Measurements from ENCODE around the gene NGEF.

NGEF gene

GRCh38 chr2:233031556-233032500 lies 18.8 kb upstream of the NGEF start:
- no peak for DNase-seq (ENCODE audit: extremely low read depth, low read depth)

GRCh38 chr2:233029321-233029720 lies 16.3 kb upstream of the NGEF start:
- DNase-seq (ENCODE audit: extremely low read depth, low read depth): no peak
- TF ChIP-seq CTCF (IDR thresholded peaks at IDR 0.05; ENCODE audit: low read depth, low read length, missing control alignments): no peak
- H3K4me3 ChIP-seq (replicated peaks; ENCODE audit: low read depth, low read length): no peak overlapping the region

More at GRCh38 chr2:233031556-233032500, 18.8 kb upstream of the NGEF start:
- H3K4me3 ChIP-seq (replicated peaks; ENCODE audit: low read depth, low read length): no peak overlapping the region
- TF ChIP-seq CTCF (IDR thresholded peaks at IDR 0.05; ENCODE audit: low read depth, low read length, missing control alignments): no peak

GRCh38 chr2:233026198-233026813 lies 13.2 kb upstream of the NGEF start:
- no peak overlapping the region for H3K4me3 ChIP-seq (replicated peaks; ENCODE audit: low read depth, low read length)
- DNase-seq (ENCODE audit: extremely low read depth, low read depth): no peak
- no peak for TF ChIP-seq CTCF (IDR thresholded peaks at IDR 0.05; ENCODE audit: low read depth, low read length, missing control alignments)

- no peak for TF ChIP-seq CTCF (IDR thresholded peaks at IDR 0.05; ENCODE audit: low read depth, low read length, missing control alignments)
- H3K4me3 ChIP-seq (replicated peaks; ENCODE audit: low read depth, low read length): no peak overlapping the region
- DNase-seq (ENCODE audit: extremely low read depth, low read depth): no peak
Observed at GRCh38 chr2:233025706-233026105, 12.7 kb upstream of the NGEF start.

GRCh38 chr2:233023761-233024410 lies 10.8 kb upstream of the NGEF start:
- DNase-seq (ENCODE audit: extremely low read depth, low read depth): no peak
- no peak for TF ChIP-seq CTCF (IDR thresholded peaks at IDR 0.05; ENCODE audit: low read depth, low read length, missing control alignments)

GRCh38 chr2:233023007-233023760 lies 10.1 kb upstream of the NGEF start:
- H3K4me3 ChIP-seq (replicated peaks; ENCODE audit: low read depth, low read length): no peak overlapping the region
- TF ChIP-seq CTCF (IDR thresholded peaks at IDR 0.05; ENCODE audit: low read depth, low read length, missing control alignments): no peak
- no peak for DNase-seq (ENCODE audit: extremely low read depth, low read depth)

More at GRCh38 chr2:233023761-233024410, 10.8 kb upstream of the NGEF start:
- no peak overlapping the region for H3K4me3 ChIP-seq (replicated peaks; ENCODE audit: low read depth, low read length)
